ENCODE results near the gene NHEJ1. TPM values are rescaled to one million over a fixed set of nuclear protein-coding genes. Genes with fewer than 3 reads are reported as not detected.

Gene NHEJ1
- total RNA-seq, 1 donor from 2014 or later: 13.1 TPM

DNA sequence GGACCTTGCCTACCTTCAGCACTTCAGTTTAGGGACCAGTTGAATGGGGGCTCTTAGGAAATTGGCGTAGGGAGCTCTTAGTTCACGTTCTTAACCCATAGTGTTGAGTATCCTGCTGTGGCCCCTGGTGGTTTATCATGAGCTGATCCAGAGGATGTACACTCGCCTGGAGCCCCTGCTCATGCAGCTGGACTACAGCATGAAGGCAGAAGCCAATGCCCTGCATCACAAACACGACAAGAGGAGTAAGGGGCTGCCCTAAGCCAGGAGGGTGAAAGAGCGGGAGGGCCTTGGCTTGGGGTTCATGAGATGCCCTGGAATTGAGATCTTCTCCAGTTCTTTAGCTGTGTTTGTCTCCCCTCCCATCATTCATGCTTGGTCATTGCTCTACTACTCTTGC, 20.3 kb upstream of the NHEJ1 start:
- no peak overlapping the region for H3K4me3 ChIP-seq (ENCODE audit: low read depth, low read length)
- TF ChIP-seq, protein P1, sequence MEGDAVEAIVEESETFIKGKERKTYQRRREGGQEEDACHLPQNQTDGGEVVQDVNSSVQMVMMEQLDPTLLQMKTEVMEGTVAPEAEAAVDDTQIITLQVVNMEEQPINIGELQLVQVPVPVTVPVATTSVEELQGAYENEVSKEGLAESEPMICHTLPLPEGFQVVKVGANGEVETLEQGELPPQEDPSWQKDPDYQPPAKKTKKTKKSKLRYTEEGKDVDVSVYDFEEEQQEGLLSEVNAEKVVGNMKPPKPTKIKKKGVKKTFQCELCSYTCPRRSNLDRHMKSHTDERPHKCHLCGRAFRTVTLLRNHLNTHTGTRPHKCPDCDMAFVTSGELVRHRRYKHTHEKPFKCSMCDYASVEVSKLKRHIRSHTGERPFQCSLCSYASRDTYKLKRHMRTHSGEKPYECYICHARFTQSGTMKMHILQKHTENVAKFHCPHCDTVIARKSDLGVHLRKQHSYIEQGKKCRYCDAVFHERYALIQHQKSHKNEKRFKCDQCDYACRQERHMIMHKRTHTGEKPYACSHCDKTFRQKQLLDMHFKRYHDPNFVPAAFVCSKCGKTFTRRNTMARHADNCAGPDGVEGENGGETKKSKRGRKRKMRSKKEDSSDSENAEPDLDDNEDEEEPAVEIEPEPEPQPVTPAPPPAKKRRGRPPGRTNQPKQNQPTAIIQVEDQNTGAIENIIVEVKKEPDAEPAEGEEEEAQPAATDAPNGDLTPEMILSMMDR (conservative IDR thresholded peaks at IDR 0.05; ENCODE audit: low read depth, low read length): no peak
- no peak for DNase-seq (ENCODE audit: low read depth)

DNA sequence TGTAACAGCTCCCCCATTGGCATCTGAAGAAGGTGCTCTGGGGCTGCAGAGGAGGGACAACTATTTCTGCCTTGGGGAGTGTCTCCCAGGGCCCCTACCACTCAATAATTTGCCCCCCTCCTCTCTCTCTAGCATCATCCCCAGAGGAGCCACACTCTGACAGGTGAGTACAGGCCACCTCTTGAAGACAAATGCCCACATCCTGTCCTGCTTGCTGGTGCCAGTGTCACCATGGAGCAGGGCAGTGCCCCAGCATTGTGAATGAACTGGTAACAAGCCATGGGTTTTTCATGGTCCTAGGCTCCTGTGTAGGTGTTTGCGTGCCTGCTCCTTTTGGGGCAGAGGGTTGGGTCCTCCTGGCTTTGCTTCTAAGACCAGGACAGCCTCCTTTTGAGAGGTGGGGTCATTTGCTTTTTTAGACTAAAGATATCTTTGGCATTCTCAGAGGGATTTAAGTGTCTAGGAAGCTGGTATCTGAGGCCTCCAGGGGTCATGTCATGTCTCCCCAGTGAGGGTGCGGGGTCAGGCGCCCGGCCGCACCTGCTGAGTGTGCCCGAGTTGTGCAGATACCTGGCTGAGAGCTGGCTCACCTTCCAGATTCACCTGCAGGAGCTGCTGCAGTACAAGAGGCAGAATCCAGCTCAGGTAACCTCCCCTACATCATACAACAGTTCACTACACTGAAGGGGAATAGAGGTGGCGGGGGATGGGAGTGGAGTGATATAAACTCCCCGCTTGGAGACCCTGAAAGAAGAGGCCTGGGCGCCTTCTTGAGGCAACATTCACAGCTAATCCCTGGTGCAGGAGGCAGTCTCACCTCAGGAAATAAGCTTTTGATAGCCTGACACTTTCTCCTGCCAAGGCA, 19.2 kb upstream of the NHEJ1 start:
- no peak overlapping the region for H3K4me3 ChIP-seq (ENCODE audit: low read depth, low read length)
- no peak for DNase-seq (ENCODE audit: low read depth)
- TF ChIP-seq, protein P1 (conservative IDR thresholded peaks at IDR 0.05; ENCODE audit: low read depth, low read length): no peak

DNA sequence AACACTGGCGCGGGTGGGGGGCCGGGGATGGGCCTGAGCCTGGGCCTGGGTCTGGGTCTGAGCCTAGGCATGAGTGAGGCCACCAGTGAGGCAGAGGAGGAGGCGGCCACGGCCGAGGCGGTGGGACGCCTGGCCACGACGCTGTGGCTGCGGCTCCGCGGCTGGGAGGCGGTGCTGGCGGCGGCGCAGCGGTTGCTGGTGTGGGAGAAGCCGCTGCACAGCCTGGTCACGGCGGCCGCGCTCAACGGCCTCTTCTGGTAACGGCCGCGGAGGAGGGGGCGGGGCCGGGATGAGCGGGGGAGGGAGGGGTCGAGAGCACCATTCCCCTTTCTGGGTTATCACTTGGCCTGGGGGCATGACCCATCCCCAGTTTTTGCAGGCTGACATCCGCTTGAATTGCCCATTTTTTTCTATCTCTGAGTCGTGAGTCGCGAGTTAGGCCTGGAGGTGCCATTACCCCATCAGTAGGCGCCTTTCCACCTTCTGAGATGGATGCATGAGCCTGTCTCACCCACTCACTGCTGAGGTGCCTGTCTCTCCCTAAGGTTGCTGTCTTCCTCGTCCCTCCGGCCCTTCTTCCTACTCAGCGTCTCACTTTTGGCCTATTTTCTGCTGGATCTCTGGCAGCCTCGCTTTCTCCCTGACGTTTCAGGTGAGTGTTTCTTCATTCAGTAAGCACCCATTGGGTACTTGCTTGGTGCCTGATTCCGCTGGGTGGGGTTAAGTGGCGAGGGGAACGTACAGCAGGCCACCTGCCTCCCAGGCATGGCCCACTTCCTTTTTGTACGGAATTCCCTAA, 18.0 kb upstream of the NHEJ1 start:
- TF ChIP-seq, protein P1 (conservative IDR thresholded peaks at IDR 0.05; ENCODE audit: low read depth, low read length): no peak
- DNase-seq (ENCODE audit: low read depth): no peak
- H3K4me3 ChIP-seq (ENCODE audit: low read depth, low read length): peak overlapping the region; percentile 92

DNA sequence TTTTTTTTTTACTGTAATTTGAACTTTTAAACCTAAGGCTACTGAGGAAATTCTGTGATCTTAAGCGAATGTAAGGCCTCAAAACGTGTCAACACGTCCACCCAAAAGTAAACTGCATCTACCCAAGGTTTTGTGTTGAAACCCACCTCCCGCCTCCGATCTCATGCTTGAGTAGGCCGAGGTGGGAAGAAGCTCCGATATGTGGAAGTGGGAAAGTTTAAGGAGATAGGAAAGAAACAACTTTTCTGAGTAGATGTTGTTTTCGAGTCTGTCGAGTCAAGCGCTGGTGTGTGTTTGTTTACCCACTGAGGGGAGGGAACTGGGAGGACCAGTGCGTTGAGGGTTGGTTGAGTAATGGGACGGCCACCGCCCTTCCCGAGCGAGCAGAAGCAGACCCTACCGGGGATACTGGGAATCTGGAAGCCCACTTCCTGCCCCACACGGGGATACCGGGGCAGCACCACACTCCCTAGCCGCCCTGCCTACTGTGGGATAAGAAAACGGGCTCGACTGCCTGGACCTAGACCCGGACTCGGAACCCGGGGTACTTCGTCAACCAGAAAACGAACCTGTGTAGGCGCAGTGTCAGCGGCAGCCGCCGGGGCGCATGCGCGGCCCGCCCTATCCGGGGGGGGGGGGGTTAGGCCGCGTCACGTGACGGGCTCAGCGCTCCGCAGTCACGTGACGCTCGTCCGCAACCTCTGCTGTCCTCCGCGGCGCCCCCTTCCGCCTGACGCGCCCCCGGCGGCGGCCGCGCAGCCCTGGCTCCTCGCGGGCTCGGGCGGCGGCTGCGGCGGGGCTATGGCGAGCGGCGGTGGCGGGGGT, 17.1 kb upstream of the NHEJ1 start, which contains the start of gene RETREG2:
TSS of gene RETREG2 (plus strand) at position 724 of the 825 bp plus-strand sequence. CDS start at position 802, 78 bp downstream.
- no peak for DNase-seq (ENCODE audit: low read depth)

DNA sequence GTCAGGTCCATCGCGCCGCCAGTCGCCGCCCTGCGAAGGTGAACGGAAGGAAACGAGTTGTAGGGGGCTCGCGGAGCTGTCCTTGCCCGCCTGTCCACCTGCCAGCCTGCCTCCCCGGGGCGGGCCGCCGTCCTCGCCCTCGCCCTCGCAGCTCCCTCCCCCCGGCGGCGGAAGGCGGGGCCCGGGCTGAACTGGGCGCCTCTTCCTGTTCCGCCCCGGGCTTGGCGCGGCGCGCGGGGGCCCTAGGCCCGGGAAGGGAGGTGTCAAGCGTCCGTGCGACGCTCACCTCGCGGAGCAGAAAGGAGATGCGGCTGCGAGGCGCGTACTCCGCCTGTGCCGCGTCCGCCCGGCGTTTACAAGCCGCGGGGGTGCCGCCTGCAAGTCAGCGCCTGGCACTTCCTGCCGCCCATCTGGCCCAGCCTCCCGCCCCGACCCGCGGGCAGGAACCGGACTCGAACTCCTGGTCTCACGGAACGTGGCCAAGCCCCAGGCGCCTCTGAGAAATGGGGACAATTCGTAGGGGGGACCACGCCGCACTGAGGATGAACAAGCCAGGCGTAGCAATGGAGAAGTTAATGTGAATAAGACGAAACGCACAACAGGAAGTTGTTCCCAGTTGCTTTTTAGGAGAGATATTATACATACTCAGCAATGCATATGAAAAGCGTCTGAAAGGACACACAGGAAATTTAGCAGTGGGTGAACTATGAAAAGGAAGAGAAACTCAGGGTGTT, 16.4 kb upstream of the NHEJ1 start, which contains the start of gene CNPPD1:
TSS of gene CNPPD1 (minus strand) at position 108 of the 734 bp plus-strand sequence. CDS start at position 11, 97 bp downstream.
- peak within 1 kb of the TSS; percentile 92 for H3K4me3 ChIP-seq (ENCODE audit: low read depth, low read length)
- TF ChIP-seq, protein P1 (conservative IDR thresholded peaks at IDR 0.05; ENCODE audit: low read depth, low read length): no peak
- no peak for DNase-seq (ENCODE audit: low read depth)

More for the DNA sequence above, 17.1 kb upstream of the NHEJ1 start, which contains the start of gene RETREG2:
- peak within 1 kb of the TSS; percentile 92 for H3K4me3 ChIP-seq (ENCODE audit: low read depth, low read length)
- TF ChIP-seq, protein P1 (conservative IDR thresholded peaks at IDR 0.05; ENCODE audit: low read depth, low read length): no peak

Measured in epithelial cell of proximal tubule (primary cell).